ENCODE results near the gene TMEM201. TPM values are rescaled to one million over a fixed set of nuclear protein-coding genes. Genes with fewer than 3 reads are reported as not detected.

Gene TMEM201
- total RNA-seq, 3 donors from 2014 or later (not counting 1 experiment from before 2014, with no cell fraction given): 7.3 to 10.2 (median 8.8) TPM

- Mint-ChIP-seq H3K4me3 (peak overlapping the region; percentile 66), H3K27me3 (ENCODE audit: low read depth in 2 of 2) (no peaks in the 10 kb centered on the region), H3K9me3 (no peaks in the 10 kb centered on the region), H3K36me3 (no peaks in the 10 kb centered on the region), H3K27ac (peak overlapping the region; percentile 15 to 78), H3K4me1 (peaks cover 18 to 27% of the 10 kb centered on the region in 2 donors)
- DNase-seq (peak in 1 of 2 donors; percentile 45), ATAC-seq (no peak)
- Histone ChIP-seq H3K27ac (ENCODE audit: low read length) (no peak overlapping the region), H3K27me3 (ENCODE audit: control insufficient read depth, insufficient read depth, low read length) (no peaks in the 10 kb centered on the region), H3K9me3 (ENCODE audit: control insufficient read depth, insufficient read depth, low read length) (no peaks in the 10 kb centered on the region), H3K4me1 (ENCODE audit: control insufficient read depth, insufficient read depth, low read length) (peaks cover 14% of the 10 kb centered on the region), H3K4me3 (ENCODE audit: low read length) (no peak overlapping the region), H3K36me3 (ENCODE audit: control insufficient read depth, insufficient read depth, low read length) (no peaks in the 10 kb centered on the region)
- TF ChIP-seq CTCF (IDR thresholded peaks at IDR 0.05): no peak
- intact Hi-C loops (cut with micrococcal nuclease): no loop called here
- 49% methylated on average over 3 of the region's 3 CpGs for WGBS (ENCODE audit: insufficient coverage)
Measured at GRCh38 chr1:9542430-9542829, 46.3 kb upstream of the TMEM201 start.

- intact Hi-C loops (cut with micrococcal nuclease): no loop called here
- Mint-ChIP-seq H3K9me3 (no peaks in the 10 kb centered on the region), H3K36me3 (no peaks in the 10 kb centered on the region), H3K27ac (no peak overlapping the region), H3K4me3 (no peak overlapping the region), H3K4me1 (peaks cover 22 to 25% of the 10 kb centered on the region in 2 donors), H3K27me3 (ENCODE audit: low read depth in 2 of 2) (no peaks in the 10 kb centered on the region)
- Histone ChIP-seq H3K4me1 (ENCODE audit: control insufficient read depth, insufficient read depth, low read length) (peaks cover 7% of the 10 kb centered on the region), H3K36me3 (ENCODE audit: control insufficient read depth, insufficient read depth, low read length) (no peaks in the 10 kb centered on the region), H3K4me3 (ENCODE audit: low read length) (no peak overlapping the region), H3K27me3 (ENCODE audit: control insufficient read depth, insufficient read depth, low read length) (no peaks in the 10 kb centered on the region), H3K27ac (ENCODE audit: low read length) (no peak overlapping the region), H3K9me3 (ENCODE audit: control insufficient read depth, insufficient read depth, low read length) (no peaks in the 10 kb centered on the region)
- ATAC-seq (no peak), DNase-seq (no peak)
- no peak for TF ChIP-seq CTCF (IDR thresholded peaks at IDR 0.05)
- WGBS (ENCODE audit: insufficient coverage): 86% methylated on average over 2 of the region's 3 CpGs
Measured at GRCh38 chr1:9544926-9545325, 43.8 kb upstream of the TMEM201 start.

- H3K27ac Mint-ChIP-seq: no peak overlapping the region
- no peaks in the 10 kb centered on the region for H3K36me3 Mint-ChIP-seq
- no peak overlapping the region for H3K4me3 ChIP-seq (ENCODE audit: low read length)
- no peak for TF ChIP-seq CTCF (IDR thresholded peaks at IDR 0.05)
- H3K4me1 Mint-ChIP-seq: peaks cover 13 to 17% of the 10 kb centered on the region in 2 donors
- no peaks in the 10 kb centered on the region for H3K27me3 Mint-ChIP-seq (ENCODE audit: low read depth in 2 of 2)
- no peaks in the 10 kb centered on the region for H3K9me3 Mint-ChIP-seq
- no peaks in the 10 kb centered on the region for H3K4me1 ChIP-seq (ENCODE audit: control insufficient read depth, insufficient read depth, low read length)
- DNase-seq (no peak), ATAC-seq (no peak)
- H3K4me3 Mint-ChIP-seq: no peak overlapping the region
- no peak overlapping the region for H3K27ac ChIP-seq (ENCODE audit: low read length)
- intact Hi-C loops (cut with micrococcal nuclease): no loop called here
- no peaks in the 10 kb centered on the region for H3K27me3 ChIP-seq (ENCODE audit: control insufficient read depth, insufficient read depth, low read length)
- no peaks in the 10 kb centered on the region for H3K9me3 ChIP-seq (ENCODE audit: control insufficient read depth, insufficient read depth, low read length)
- H3K36me3 ChIP-seq (ENCODE audit: control insufficient read depth, insufficient read depth, low read length): no peaks in the 10 kb centered on the region
- WGBS (ENCODE audit: insufficient coverage): 87% methylated on average over 4 of the region's 6 CpGs
Measured at GRCh38 chr1:9549955-9550546, 38.7 kb upstream of the TMEM201 start.

GRCh38 chr1:9551984-9552383, 36.7 kb upstream of the TMEM201 start:
- peaks cover 12 to 13% of the 10 kb centered on the region in 2 donors for H3K4me1 Mint-ChIP-seq
- ATAC-seq: no peak
- no peaks in the 10 kb centered on the region for H3K36me3 Mint-ChIP-seq
- no peak overlapping the region for H3K27ac ChIP-seq (ENCODE audit: low read length)
- peaks cover 14% of the 10 kb centered on the region for H3K36me3 ChIP-seq (ENCODE audit: control insufficient read depth, insufficient read depth, low read length)
- no peaks in the 10 kb centered on the region for H3K9me3 ChIP-seq (ENCODE audit: control insufficient read depth, insufficient read depth, low read length)
- H3K27ac Mint-ChIP-seq: no peak overlapping the region
- TF ChIP-seq CTCF (IDR thresholded peaks at IDR 0.05): no peak
- no peak for DNase-seq
- no peaks in the 10 kb centered on the region for H3K27me3 ChIP-seq (ENCODE audit: control insufficient read depth, insufficient read depth, low read length)
- no peaks in the 10 kb centered on the region for H3K27me3 Mint-ChIP-seq (ENCODE audit: low read depth in 2 of 2)
- H3K4me3 ChIP-seq (ENCODE audit: low read length): no peak overlapping the region
- intact Hi-C loops (cut with micrococcal nuclease): no loop called here
- H3K9me3 Mint-ChIP-seq: no peaks in the 10 kb centered on the region
- H3K4me1 ChIP-seq (ENCODE audit: control insufficient read depth, insufficient read depth, low read length): no peaks in the 10 kb centered on the region
- WGBS (ENCODE audit: insufficient coverage): 100% methylated on average over 1 of the region's 1 CpG
- H3K4me3 Mint-ChIP-seq: no peak overlapping the region
